ENCODE data around the gene FGF5. TPM values are rescaled to one million over a fixed set of nuclear protein-coding genes. Genes with fewer than 3 reads are reported as not detected.
A peak's percentile ranks its signal among the peaks of the same experiment; 100 is the strongest.

FGF5 gene
- total and polyA plus RNA-seq, 2 of the 13 experiments (the other 11 are each of a cell fraction or from before 2014, with no cell fraction given) = not detected

- no peak overlapping the region for H3K9ac ChIP-seq (ENCODE audit: insufficient read depth, low read depth, low read length)
- CTCF ChIA-PET (ENCODE audit: low intra/inter-chr PET ratio, low total read pairs) = no interaction called here
- H3K4me1 ChIP-seq (ENCODE audit: insufficient read depth, low read length) = no peaks in the 10 kb centered on the region
- no peaks in the 10 kb centered on the region for H3K36me3 ChIP-seq (replicated peaks in 1 of 2; ENCODE audit: control insufficient read depth in 1 of 2, insufficient read depth in 2 of 2, low read length in 2 of 2)
- no peaks in the 10 kb centered on the region for H3K9me3 ChIP-seq (ENCODE audit: low read length)
- H2AFZ ChIP-seq (ENCODE audit: low read length) = no peak overlapping the region
- H4K20me1 ChIP-seq (ENCODE audit: insufficient read depth, low read length) = no peaks in the 10 kb centered on the region
- H3K4me2 ChIP-seq (ENCODE audit: low read depth, low read length) = no peak overlapping the region
- TF ChIP-seq ZNF790 (CRISPR knock-in tag; IDR thresholded peaks at IDR 0.05; ENCODE audit: borderline replicate concordance) = no peak
- no peaks in the 10 kb centered on the region for H3K27me3 ChIP-seq (ENCODE audit: control insufficient read depth in 1 of 2, insufficient read depth in 2 of 2, low read length in 2 of 2)
- POLR2A ChIA-PET = no interaction called here
- FAIRE-seq (no peak), ATAC-seq (no peak), DNase-seq (ENCODE audit: low spot score) (no peak)
- H3K4me3 ChIP-seq (replicated peaks in 1 of 3; ENCODE audit: insufficient read depth in 1 of 3, low read depth in 2 of 3, low read length in 3 of 3) = no peak overlapping the region
- no TSS peak for BruUV-seq (replicated peaks)
- no peaks in the 10 kb centered on the region for H3K79me2 ChIP-seq (ENCODE audit: insufficient read depth, low read length)
- intact Hi-C loops (cut with micrococcal nuclease; ENCODE audit: unreplicated experiment) (no loop called here), in situ Hi-C loops (cut with HindIII; ENCODE audit: extremely low pct_ligation_motif_present, low pct_unique_long_range_greater_than_20kb) (no loop called here)
- H3K27ac ChIP-seq (ENCODE audit: extremely low read length, insufficient read depth, low read length) = no peak overlapping the region
- WGBS (ENCODE audit: low lambda C conversion rate) = 0% methylated on average over 4 of the region's 4 CpGs
Measured at GRCh38 chr4:80233390-80233789, 33.1 kb upstream of the FGF5 start.

- intact Hi-C loops (cut with micrococcal nuclease; ENCODE audit: unreplicated experiment) (no loop called here), in situ Hi-C loops (cut with HindIII; ENCODE audit: extremely low pct_ligation_motif_present, low pct_unique_long_range_greater_than_20kb) (no loop called here)
- ChIA-PET POLR2A (no interaction called here), CTCF (ENCODE audit: low intra/inter-chr PET ratio, low total read pairs) (no interaction called here)
- H3K9ac ChIP-seq (ENCODE audit: insufficient read depth, low read depth, low read length) = no peak overlapping the region
- H3K27ac ChIP-seq (ENCODE audit: extremely low read length, insufficient read depth, low read length) = no peak overlapping the region
- no peak overlapping the region for H2AFZ ChIP-seq (ENCODE audit: low read length)
- no peaks in the 10 kb centered on the region for H3K27me3 ChIP-seq (ENCODE audit: control insufficient read depth in 1 of 2, insufficient read depth in 2 of 2, low read length in 2 of 2)
- FAIRE-seq (no peak), ATAC-seq (no peak), DNase-seq (ENCODE audit: low spot score) (no peak)
- 0% methylated on average over 1 of the region's 1 CpG for WGBS (ENCODE audit: low lambda C conversion rate)
- TF ChIP-seq BCL6 (CRISPR knock-in tag; IDR thresholded peaks at IDR 0.05) = peak; percentile 56
- peak in 1 of 2 experiments; percentile 57; a peak in 2 of 4 replicates for TF ChIP-seq NR2F1 (CRISPR knock-in tag; IDR thresholded peaks at IDR 0.05)
- no peak for TF ChIP-seq MAFF (IDR thresholded peaks at IDR 0.05; ENCODE audit: low read depth, low read length)
- TF ChIP-seq RFXANK (CRISPR knock-in tag; IDR thresholded peaks at IDR 0.05) = no peak
- no peak for TF ChIP-seq MED13 (CRISPR knock-in tag; IDR thresholded peaks at IDR 0.05)
- TF ChIP-seq NR2F6 (IDR thresholded peaks at IDR 0.05) = peak; percentile 19; the same call in 1 of the 2 replicates
- TF ChIP-seq NR2F6 (CRISPR knock-in tag; IDR thresholded peaks at IDR 0.05) = no peak
- no peak overlapping the region for H3K4me2 ChIP-seq (ENCODE audit: low read depth, low read length)
- H3K4me1 ChIP-seq (ENCODE audit: insufficient read depth, low read length) = no peaks in the 10 kb centered on the region
- H3K9me3 ChIP-seq (ENCODE audit: low read length) = no peaks in the 10 kb centered on the region
- no peak overlapping the region for H3K4me3 ChIP-seq (replicated peaks in 1 of 3; ENCODE audit: insufficient read depth in 1 of 3, low read depth in 2 of 3, low read length in 3 of 3)
- H4K20me1 ChIP-seq (ENCODE audit: insufficient read depth, low read length) = no peaks in the 10 kb centered on the region
- no peaks in the 10 kb centered on the region for H3K36me3 ChIP-seq (replicated peaks in 1 of 2; ENCODE audit: control insufficient read depth in 1 of 2, insufficient read depth in 2 of 2, low read length in 2 of 2)
- no TSS peak for BruUV-seq (replicated peaks)
- H3K79me2 ChIP-seq (ENCODE audit: insufficient read depth, low read length) = no peaks in the 10 kb centered on the region
Measured at GRCh38 chr4:80235451-80235850, 31.0 kb upstream of the FGF5 start.
